NOMO-1 (cell line): ENCODE results near the gene SYNGR4.
"Not testable (repeated sequence)": the region's sequence is repeated elsewhere in the genome, so short reads cannot be mapped to it uniquely, and the experiment has no call there.

Source experiments
- DNase-seq, 2 experiments: peaks; one replicate each; lab custom pipeline; 2025; ENCODE audit not compliant: unreplicated experiment in 2 of 2; lab: John Stamatoyannopoulos, UW

Gene SYNGR4

GRCh38 chr19:48363810-48364597, at the start of gene SYNGR4, which contains the start of gene TMEM143:
Gene SYNGR4, plus strand, starts transcription at chr19:48364367. Its CDS starts 1,476 bp downstream, at chr19:48365843.
Gene TMEM143, minus strand, starts transcription at chr19:48363940. Its CDS starts 20 bp downstream, at chr19:48363920.
- DNase-seq, result peak; percentile 99 to 100

- DNase-seq, result no peak
Observed at GRCh38 chr19:48315712-48316111, 48.5 kb upstream of the SYNGR4 start.

- not testable (repeated sequence) for DNase-seq
Observed at GRCh38 chr19:48317708-48317960, 46.5 kb upstream of the SYNGR4 start.

GRCh38 chr19:48318286-48318987, 45.7 kb upstream of the SYNGR4 start:
- DNase-seq, result no peak

- DNase-seq, result peak; percentile 46 to 56
Observed at GRCh38 chr19:48319647-48320541, 44.3 kb upstream of the SYNGR4 start.

- DNase-seq, result peak; percentile 87 to 92
Observed at GRCh38 chr19:48321372-48321621, 42.9 kb upstream of the SYNGR4 start.

- DNase-seq, result peak; percentile 97 to 99
Observed at GRCh38 chr19:48321622-48322591, 42.3 kb upstream of the SYNGR4 start.

GRCh38 chr19:48325265-48325910, 38.8 kb upstream of the SYNGR4 start, which contains the start of gene EMP3:
Gene EMP3, plus strand, starts transcription at chr19:48325552. Its CDS starts 1,293 bp downstream, at chr19:48326845.
- DNase-seq, result peak; percentile 81 to 93

- peak; percentile 46 to 73 for DNase-seq
Observed at GRCh38 chr19:48329167-48329891, 34.8 kb upstream of the SYNGR4 start.

GRCh38 chr19:48330012-48330681, 34.0 kb upstream of the SYNGR4 start:
- peak; percentile 92 to 95 for DNase-seq

- no peak for DNase-seq
Observed at GRCh38 chr19:48332351-48332661, 31.9 kb upstream of the SYNGR4 start.

GRCh38 chr19:48332662-48333466, 31.3 kb upstream of the SYNGR4 start:
- DNase-seq, result peak; percentile 99 to 100

GRCh38 chr19:48333467-48334384, 30.4 kb upstream of the SYNGR4 start:
- DNase-seq, result peak; percentile 87 to 94

GRCh38 chr19:48338253-48338755, 25.9 kb upstream of the SYNGR4 start:
- DNase-seq, result no peak

- DNase-seq, result no peak
Observed at GRCh38 chr19:48338802-48339503, 25.2 kb upstream of the SYNGR4 start.

- DNase-seq, result no peak
Observed at GRCh38 chr19:48340995-48341394, 23.2 kb upstream of the SYNGR4 start.
